HepG2 (cell line): ENCODE measurements around the gene WFDC10B. TPM values are rescaled to one million over a fixed set of nuclear protein-coding genes. Genes with fewer than 3 reads are reported as not detected.

Experiments
- CBX2 ChIP-seq, 2 experiments: fragments of 200-600 bp in 1 of 2; sonication (generic); formaldehyde crosslinking in 1 of 2; IDR thresholded peaks; 2 replicates each; pipeline versions ENCODE4 v1.7.0 to v1.8.1; 2018 to 2022; ENCODE audit warnings: low read depth in 2 of 2, low read length in 1 of 2, mild to moderate bottlenecking in 1 of 2, missing genetic modification reagents in 1 of 2
- POLR2AphosphoS2 ChIP-seq: IDR thresholded peaks from 2 replicates; pipeline ENCODE4 v1.6.1; 2011; ENCODE audit warnings: low read depth, low read length, improper control_type of control experiment
- POLR2G ChIP-seq: fragments of 200-400 bp; formaldehyde crosslinking; IDR thresholded peaks from 2 replicates; pipeline ENCODE4 v1.6.1; 2018; ENCODE audit warnings: mild to moderate bottlenecking, low read depth, low read length, moderate library complexity
- polyA plus RNA-seq, 8 experiments: library from polyadenylated mRNA; depleted of rRNA in 3 of 8; stranded (reverse) in 7 of 8; unstranded in 1 of 8; fragments of >200 nt; fragmentation: Illumina TruSeq in 4 of 8; extraction: Trizol in 4 of 8; gene quantifications; 2 replicates each; pipeline versions ENCODE4 v1.2.1 to v1.2.3, GENCODE V29; 2011 to 2016; ENCODE audit warnings: low read depth in 4 of 8, missing spikeins in 1 of 8, mixed read lengths in 1 of 8; ENCODE audit not compliant: insufficient read depth in 1 of 8
- total RNA-seq, 5 experiments: library from RNA; depleted of rRNA; stranded (reverse); fragments of >200 nt; fragmentation: Illumina TruSeq; extraction: Trizol; gene quantifications; 2 replicates each; pipeline ENCODE4 v1.2.3, GENCODE V29; 2016; ENCODE audit warnings: low read depth in 1 of 5
- TF ChIP-seq, protein P1 (sequence below): sonication (generic); formaldehyde crosslinking; IDR thresholded peaks from 2 replicates; pipeline ENCODE4 v1.4.0; 2020; ENCODE audit warnings: mild to moderate bottlenecking, missing genetic modification reagents
- TF ChIP-seq, protein P2 (sequence below): sonication (generic); formaldehyde crosslinking; IDR thresholded peaks from 2 replicates; pipeline ENCODE4 v1.4.0; 2020; ENCODE audit warnings: low read depth, mild to moderate bottlenecking, missing genetic modification reagents
- TF ChIP-seq, protein P3 (sequence below): sonication (generic); formaldehyde crosslinking; IDR thresholded peaks from 2 replicates; pipeline ENCODE4 v1.5.0; 2020; ENCODE audit warnings: missing genetic modification reagents, mild to moderate bottlenecking, borderline replicate concordance

The WFDC10B gene
- total and polyA plus RNA-seq, 2 of the 13 experiments (the other 11 are each of a cell fraction or from before 2014, with no cell fraction given): 0.24 TPM; not detected in 1

DNA sequence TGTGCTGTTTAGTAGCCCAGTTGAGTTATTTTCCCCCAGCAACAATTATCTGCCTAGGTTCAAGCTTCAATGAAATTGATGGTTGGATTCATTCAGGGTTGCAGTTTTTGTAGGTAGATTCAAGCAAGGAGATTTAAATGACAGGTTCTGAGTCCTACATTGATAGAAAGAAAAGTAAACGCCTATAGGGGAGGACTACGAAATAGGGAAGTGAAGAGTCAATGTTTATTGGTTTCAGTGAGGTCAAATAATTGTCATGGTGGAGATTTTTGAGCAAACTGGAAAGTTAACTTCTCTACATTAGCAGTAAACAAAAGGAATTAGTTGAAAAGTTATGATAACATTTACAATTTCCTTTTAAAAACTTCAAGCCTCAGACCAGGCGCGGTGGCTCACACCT is 3.7 kb downstream of the WFDC10B start (continued):
- TF ChIP-seq, protein P1, sequence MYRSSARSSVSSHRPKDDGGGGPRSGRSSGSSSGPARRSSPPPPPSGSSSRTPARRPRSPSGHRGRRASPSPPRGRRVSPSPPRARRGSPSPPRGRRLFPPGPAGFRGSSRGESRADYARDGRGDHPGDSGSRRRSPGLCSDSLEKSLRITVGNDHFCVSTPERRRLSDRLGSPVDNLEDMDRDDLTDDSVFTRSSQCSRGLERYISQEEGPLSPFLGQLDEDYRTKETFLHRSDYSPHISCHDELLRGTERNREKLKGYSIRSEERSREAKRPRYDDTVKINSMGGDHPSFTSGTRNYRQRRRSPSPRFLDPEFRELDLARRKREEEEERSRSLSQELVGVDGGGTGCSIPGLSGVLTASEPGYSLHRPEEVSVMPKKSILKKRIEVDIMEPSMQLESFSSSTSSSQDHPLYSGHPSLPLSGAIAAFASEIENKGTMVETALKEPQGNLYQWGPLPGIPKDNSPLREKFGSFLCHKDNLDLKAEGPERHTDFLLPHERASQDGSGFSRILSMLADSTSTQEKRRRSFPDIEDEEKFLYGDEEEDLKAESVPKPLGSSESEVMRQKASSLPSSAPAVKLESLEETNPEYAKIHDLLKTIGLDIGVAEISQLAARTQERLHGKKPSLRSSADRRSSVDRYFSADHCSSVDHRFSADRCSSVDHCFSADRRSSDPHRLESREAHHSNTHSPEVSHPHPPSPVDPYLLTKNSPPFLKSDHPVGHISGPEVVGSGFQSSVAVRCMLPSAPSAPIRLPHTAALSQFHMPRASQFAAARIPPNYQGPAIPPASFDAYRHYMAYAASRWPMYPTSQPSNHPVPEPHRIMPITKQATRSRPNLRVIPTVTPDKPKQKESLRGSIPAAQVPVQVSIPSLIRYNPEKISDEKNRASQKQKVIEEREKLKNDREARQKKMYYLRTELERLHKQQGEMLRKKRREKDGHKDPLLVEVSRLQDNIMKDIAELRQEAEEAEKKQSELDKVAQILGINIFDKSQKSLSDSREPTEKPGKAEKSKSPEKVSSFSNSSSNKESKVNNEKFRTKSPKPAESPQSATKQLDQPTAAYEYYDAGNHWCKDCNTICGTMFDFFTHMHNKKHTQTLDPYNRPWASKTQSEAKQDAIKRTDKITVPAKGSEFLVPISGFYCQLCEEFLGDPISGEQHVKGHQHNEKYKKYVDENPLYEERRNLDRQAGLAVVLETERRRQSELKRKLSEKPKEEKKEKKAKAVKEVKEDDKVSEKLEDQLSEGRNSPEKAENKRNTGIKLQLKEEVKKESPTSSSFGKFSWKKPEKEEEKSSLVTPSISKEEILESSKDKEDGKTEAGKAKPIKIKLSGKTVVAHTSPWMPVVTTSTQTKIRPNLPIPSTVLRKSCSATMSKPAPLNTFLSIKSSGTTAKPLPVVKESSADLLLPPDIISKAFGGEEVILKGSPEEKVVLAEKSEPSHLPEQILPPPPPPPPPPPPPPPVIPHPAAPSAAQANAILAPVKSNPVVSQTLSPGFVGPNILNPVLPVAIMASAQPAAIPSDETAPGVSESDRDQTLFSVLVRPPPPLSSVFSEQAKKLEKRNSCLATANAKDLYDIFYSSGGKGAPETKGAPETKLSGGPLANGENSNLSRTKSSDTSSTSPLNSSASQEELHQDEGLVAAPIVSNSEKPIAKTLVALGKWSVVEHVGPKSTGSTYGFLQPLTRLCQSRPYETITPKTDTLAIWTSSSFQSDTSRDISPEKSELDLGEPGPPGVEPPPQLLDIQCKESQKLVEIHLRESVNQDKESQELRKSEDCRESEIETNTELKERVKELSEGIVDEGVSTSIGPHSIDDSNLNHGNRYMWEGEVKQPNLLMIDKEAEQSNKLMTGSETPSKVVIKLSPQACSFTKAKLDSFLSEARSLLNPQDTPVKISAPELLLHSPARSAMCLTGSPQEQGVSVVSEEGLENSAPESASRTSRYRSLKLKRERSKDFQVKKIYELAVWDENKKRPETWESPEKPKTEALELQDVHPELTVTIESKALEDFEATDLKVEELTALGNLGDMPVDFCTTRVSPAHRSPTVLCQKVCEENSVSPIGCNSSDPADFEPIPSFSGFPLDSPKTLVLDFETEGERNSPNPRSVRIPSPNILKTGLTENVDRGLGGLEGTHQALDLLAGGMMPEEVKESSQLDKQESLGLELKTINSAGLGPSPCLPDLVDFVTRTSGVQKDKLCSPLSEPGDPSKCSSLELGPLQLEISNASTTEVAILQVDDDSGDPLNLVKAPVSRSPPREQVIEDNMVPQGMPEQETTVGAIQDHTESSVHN (CRISPR knock-in tag): no peak
- TF ChIP-seq, protein P2, sequence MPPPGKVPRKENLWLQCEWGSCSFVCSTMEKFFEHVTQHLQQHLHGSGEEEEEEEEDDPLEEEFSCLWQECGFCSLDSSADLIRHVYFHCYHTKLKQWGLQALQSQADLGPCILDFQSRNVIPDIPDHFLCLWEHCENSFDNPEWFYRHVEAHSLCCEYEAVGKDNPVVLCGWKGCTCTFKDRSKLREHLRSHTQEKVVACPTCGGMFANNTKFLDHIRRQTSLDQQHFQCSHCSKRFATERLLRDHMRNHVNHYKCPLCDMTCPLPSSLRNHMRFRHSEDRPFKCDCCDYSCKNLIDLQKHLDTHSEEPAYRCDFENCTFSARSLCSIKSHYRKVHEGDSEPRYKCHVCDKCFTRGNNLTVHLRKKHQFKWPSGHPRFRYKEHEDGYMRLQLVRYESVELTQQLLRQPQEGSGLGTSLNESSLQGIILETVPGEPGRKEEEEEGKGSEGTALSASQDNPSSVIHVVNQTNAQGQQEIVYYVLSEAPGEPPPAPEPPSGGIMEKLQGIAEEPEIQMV (CRISPR knock-in tag): no peak
- TF ChIP-seq, protein P3, sequence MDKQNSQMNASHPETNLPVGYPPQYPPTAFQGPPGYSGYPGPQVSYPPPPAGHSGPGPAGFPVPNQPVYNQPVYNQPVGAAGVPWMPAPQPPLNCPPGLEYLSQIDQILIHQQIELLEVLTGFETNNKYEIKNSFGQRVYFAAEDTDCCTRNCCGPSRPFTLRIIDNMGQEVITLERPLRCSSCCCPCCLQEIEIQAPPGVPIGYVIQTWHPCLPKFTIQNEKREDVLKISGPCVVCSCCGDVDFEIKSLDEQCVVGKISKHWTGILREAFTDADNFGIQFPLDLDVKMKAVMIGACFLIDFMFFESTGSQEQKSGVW (CRISPR knock-in tag): no peak
- TF ChIP-seq POLR2G (no peak), CBX2 (IDR thresholded peaks at IDR 0.05; ENCODE audit: low read depth, low read length) (no peak), CBX2 (CRISPR knock-in tag; IDR thresholded peaks at IDR 0.05; ENCODE audit: low read depth) (no peak), POLR2AphosphoS2 (no peak)
- TF ChIP-seq, all 625 proteins: peak for 0
